HG02884 (cell line): ENCODE data around the gene AHI1.

ENCODE experiments used
- ATAC-seq: cut with Tn5 transposase; IDR thresholded peaks from one replicate; pipeline ENCODE4 v1.9.1; 2021; ENCODE audit warnings: mild to moderate bottlenecking, moderate library complexity; ENCODE audit not compliant: unreplicated experiment

AHI1 gene

GRCh38 chr6:135464634-135465033 lies 32.9 kb downstream of the AHI1 start:
- ATAC-seq = peak; percentile 61

DNA sequence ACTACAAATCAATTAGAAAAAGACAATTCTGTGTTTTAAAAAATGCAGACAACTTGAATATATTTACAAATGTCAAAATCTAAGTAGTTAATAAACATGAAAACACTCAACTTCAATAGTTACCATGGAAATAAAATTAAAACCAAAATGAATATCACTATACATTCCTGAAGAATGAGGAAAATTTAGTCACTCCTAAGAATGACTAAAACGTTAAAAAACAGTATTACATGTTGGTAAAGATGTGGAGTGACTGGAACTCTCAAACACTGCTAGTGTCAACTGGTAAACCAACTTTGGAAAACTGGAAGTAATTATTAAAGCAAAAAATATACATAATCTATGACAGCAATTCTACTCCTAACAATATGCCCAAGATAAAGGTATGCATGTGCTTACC lies 36.3 kb downstream of the AHI1 start:
- ATAC-seq = no peak

DNA sequence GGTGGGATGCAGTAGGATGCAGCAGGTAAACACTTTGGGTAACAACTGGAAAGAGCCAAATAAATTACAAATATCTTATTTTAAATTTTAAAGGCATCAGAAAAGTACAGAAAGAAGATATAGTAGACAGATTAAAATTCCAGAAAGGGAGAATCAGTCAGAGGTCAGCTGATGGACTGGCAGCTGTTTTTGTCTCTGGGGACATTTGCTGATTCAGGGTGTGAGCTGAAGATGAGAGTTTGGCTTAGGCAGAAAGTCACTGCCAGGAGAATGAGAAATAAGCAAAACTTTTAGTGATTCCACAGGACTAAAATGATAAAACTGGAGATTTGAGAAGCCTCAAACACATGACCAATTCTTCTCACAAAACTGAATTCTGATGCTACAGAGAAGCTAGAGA lies 39.5 kb downstream of the AHI1 start:
- no peak for ATAC-seq

DNA sequence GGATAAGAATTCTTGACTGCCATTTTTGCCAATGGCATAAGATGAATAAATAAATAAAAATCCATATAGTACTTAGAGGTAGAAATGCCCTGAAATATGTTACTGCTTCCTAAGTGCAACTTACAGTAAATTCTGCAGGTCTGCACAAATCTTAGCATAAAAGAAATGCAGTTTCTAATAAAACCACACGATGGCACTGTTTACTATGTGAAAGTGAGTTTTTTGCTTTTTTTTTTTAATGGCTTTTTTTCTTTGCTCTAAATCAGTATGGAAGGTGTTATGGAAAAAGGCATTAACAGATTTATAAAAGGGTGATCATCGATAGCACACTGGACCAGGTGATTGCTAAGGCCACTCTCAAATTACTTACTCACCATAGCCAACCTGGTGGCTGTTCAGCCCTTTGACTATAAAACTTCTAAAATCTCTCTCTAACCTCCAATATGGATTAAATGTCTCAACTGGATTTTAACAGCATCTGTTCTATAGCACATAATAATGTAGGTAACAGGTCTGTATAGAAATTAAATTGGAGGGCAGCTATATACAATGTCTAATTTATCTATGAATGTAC lies 45.8 kb downstream of the AHI1 start:
- ATAC-seq = no peak

- no peak for ATAC-seq
These were observed 48.3 kb downstream of the AHI1 start for GRCh38 chr6:135449246-135449645.

DNA sequence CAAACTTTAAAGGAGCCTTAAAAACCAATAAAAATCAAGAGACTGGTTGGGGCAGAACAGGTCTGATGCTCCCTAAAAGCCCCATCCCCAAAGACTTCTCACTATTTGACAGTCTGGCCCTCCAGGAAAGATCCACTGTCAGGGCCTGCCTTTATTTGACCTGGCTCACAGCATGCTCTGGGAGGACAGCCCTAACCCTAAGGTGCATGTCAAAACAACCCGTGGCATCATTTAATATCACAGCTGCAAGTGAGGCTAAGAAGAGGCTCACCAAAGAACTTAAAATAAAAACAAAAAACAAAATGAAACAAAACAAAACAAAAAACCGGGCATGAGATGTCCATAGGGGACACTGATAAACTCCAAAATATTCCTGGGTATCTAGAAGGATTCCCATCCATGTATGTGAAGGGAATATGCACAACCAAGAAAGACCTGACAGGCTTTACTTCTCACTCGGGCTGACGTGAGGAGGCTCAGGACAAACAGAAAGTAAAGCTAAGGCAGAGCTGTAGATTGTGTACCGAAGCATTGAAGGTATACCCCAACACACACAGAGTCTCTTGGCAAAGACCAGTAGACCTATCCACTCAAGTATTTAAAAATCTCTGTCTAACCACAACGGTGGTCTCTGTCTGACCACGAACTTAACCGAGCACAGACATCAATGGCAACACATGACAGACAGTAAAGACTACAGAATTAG lies 57.3 kb downstream of the AHI1 start:
- peak; percentile 67 for ATAC-seq

DNA sequence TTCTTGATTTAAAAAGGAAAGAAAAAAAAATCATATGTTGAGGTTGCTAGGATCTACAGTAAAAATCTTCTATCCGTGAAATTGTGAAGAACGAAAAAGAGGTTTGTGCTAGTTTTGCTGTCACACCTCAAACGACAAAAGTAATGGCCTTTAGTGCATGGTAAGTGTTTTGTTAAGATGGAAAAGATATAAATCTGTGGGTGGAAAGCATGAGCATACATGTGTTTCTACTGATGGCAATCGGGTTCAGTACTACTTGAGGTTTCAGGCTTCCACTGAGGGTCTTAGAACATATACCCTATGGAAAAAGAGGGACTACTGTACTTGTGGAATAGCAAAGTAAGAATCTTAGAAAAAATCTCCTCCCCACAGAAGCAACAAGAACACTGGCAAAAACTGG lies 58.0 kb downstream of the AHI1 start:
- no peak for ATAC-seq

DNA sequence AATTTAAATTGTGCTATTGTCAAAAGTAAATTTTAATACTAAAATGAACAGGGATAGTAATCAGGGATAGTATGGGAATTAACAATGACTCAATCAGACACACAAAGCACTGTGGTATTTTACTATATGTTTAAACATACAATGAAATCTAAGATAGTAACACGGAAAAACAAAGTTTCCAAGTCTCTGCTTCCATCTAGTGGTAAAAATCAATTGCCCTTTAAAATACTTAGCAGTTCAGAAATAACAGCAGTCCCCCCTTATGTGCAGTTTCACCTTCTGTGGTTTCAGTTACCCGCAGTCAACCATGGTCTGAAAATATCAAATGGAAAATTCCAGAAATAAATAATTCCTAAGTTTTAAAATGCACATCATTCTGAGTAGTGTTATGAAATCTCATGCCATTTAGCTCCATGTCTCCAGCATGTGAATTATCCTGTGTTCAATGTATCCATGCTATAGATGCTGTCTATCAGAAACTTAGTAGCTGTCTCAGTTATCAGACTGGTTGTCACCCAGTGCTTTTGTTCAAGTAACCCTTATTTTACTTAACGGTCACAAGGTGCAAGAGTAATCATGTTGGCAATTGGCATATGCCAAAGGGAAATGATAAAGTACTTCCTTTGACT lies 58.5 kb downstream of the AHI1 start:
- no peak for ATAC-seq

DNA sequence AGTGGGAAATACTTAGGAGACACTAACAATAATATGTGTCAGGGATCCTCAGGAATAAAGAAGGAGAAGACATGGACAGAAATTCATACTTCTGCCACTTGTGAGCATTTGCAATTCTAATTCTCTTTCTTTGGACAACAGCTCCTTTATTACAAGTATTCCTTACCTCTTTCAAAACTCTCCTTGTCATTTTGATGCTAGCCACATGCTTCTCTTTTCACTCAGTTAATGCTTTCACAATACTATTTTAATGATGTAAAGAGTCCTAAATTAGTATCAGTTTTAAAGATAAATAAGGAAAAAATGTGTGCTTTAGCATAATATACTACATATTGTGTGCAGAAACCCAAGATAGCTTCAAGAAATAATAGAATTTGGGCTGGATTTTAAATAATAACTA lies 62.5 kb downstream of the AHI1 start:
- ATAC-seq = no peak

GRCh38 chr6:135434095-135434494 lies 63.4 kb downstream of the AHI1 start:
- peak; percentile 74 for ATAC-seq

GRCh38 chr6:135428078-135428477 lies 69.5 kb downstream of the AHI1 start:
- no peak for ATAC-seq

DNA sequence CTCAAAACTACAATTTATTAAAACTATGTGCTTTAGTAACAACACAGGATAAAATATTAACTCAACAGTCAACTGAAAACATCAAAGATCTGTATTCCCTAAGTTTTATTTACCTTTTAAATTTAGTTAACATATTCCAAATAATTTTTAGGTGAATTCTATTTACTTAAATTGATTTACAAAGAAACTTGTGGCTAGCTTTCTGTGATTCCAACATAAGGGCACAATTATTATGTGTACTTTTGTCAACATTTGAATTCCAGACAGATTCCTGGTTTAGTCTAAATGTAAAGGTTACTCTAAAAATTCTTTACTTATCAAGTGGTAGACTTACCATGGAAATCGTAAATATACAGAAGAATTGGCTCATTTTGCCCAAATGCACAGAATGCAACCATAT lies 70.7 kb downstream of the AHI1 start:
- no peak for ATAC-seq

DNA sequence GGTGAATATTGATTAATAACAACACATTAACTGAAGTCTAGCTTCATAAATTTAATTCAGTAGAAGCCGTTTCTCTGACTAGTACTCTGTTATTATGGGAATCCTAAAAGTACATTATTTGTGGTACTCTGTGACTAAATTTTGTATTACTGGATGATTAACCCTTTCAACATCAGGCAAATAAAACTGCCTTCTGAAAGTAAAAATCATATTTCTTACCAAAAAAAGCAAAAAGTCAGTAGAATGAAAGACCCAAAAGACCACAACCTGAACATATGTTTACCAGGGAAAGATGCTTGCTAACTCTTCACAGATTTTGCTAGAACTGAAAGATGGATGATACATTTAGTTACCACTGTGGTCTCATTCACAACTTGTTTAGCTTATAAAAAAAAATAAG lies 73.2 kb downstream of the AHI1 start:
- ATAC-seq = no peak

DNA sequence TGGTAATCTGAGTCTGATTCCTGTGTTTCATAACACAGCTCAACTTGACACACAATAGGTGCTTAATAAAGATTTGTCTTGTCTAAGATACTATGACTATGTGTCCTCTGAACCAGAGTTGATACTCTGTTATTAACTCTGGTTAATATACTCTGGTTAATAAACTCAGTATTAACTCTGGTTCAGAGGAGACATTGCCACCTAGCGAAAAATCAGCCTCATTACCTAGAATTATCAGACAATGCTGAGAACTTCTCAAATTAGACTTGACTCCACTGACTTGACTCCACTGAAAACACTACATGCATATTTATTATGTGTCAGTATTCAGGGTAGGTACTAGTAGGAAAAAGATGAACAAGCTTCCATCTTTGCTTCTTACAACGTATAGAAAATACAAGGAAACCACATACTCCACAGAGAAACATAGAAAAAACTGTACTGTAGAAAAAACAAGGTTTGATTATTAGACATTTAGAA lies 73.9 kb downstream of the AHI1 start:
- ATAC-seq = peak; percentile 87

- ATAC-seq = no peak
These were observed 78.4 kb downstream of the AHI1 start for GRCh38 chr6:135419162-135419561.

DNA sequence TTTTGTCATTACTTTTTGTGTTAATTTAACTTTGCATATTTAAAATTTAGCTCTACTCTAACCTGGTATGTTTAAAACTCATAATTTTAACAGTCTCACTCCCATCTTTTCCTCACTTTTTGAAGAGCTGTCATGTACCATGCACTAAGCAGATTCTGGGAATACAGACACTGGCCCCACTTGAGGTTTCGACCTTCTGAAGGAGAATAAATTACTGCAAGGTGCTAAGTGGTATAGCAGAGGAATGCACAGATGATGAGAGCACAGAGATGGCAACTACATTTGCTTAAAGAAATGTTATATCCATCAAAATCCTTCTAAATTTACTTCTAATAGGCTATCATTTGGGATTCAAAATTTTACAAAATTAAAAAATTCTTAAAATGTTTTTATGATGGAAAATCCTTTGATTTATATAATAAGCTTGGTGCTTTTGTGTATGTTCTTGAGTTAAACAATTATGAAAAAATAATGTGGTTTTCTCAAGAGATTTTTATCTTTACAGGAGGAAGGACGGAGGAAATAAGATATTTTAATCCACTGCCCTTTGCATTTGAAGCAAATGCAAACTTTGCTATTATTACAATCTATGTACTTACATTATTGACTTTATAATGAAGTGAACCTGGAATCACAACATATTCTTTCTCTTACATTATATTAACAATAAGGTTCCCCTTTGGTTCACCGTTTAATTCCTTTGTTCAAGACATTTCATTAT lies 79.3 kb downstream of the AHI1 start:
- ATAC-seq = no peak

DNA sequence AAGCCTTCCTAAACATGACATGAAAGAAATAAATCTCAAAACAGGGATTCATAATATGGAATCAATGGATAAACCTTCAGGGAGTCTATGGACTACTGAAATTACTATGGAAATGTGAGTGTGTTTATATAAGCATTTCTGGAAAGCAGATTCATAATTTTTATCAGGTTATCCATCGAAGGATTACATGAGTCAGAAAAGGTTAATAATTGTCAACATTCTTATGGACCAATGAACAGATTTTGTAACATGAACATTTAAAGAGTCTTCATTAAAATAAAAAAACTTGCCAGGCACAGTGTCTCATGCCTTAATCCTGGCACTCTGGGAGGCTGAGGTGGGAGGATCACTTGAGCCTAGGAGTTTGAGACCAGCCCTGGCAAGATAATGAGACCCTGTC lies 84.8 kb downstream of the AHI1 start:
- no peak for ATAC-seq

GRCh38 chr6:135411849-135412248 lies 85.7 kb downstream of the AHI1 start:
- ATAC-seq = no peak

- no peak for ATAC-seq
These were observed 86.2 kb downstream of the AHI1 start for GRCh38 chr6:135411339-135411738.

- no peak for ATAC-seq
These were observed 86.7 kb downstream of the AHI1 start for GRCh38 chr6:135410856-135411255.

DNA sequence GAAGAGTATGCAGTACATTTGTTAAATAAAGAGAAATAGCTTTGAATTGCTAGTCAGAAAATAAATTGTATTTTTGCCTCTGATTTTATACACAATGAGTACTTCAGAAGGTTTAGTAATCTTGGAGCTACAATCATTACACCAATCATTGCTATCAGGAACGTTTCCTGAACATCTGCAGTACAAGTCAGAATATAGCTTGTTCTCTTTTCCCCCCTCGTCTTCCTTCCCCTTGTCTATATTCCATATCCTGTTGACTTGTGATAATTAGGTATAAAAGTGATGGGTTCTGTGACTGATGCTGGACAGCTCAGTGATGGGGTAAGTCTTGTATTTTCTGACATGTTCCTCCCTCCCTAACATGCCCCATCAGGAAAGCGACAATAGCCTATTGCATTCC lies 94.0 kb downstream of the AHI1 start:
- ATAC-seq = no peak

- ATAC-seq = no peak
These were observed 95.2 kb downstream of the AHI1 start for GRCh38 chr6:135402311-135402710.
